Hematopoietic multipotent progenitor cell treated with erythropoietin and hydrocortisone succinate and interleukin-3 and kit ligand, for 4 days (in vitro differentiated cells): ENCODE measurements around the gene PRM2.
A peak's percentile ranks its signal among the peaks of the same experiment; 100 is the strongest.

Experiments used
- DNase-seq: peaks from one replicate; pipeline ENCODE4 v3.0.0-alpha.2; 2015

The PRM2 gene

DNA sequence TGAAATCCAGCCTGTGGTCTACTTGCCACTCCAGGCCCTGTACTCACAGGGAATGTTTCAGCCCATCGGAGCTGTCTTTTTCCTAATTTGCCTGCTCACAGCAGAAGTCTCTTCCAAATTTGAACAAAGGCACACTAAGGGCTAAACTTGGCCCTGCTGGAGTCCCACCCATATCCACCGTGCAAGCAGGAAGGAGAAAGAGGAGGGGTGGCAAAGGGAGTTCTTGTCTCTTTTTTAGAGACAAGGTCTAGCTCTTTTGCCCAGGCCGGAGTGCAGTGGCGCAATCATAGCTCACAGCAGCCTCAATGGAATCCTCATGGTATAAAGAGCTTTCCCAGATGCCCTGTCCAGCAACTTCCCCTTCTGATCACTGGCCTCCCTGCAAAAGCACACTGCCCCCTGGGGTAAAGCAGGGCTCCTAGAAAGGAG is 7.6 kb upstream of the PRM2 start:
- no peak for DNase-seq

DNA sequence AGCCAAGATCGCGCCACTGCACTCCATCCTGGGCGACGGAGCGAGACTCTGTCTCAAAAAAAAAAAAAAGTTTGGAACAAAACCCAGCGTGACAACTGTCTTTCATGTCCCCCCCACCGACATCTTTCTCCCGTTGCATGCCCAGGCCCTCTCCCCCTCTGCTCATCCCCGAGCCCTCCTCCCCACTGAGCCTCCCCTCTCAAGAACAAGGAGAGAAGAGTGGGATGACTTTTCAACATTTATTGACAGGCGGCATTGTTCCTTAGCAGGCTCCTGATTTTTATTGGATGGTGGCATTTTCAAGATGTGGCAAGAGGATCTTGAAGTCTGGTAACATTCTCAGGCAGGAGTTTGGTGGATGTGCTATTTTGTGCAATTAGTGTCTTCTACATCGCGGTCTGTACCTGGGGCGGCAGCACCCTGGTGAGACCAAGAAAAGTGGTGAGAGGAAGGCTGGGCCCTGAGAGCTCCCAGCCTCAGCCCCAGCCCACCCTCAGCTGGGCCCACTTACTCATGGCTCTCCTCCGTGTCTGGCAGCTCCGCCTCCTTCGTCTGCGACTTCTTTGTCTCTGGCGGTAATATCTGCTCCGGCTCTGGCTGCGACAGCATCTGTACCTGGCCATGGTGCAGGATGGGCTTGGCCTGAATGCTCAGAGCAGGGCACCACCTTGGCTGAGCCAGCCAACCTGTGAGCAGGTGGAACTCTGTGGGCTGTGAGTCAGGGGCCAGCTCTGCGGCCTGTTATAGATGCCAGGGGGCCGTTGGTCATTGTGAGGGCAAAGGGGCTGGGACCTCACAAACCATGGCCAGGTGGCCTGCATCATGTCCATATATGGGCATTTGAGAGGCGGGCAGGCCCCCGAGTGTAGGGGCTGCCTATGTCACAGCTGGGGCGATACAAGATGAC is 4.6 kb upstream of the PRM2 start, which contains the start of gene PRM1:
PRM1 (minus strand) TSS at position 715 of the 907 bp plus-strand sequence; CDS start at position 623, 92 bp downstream.
- no peak for DNase-seq

DNA sequence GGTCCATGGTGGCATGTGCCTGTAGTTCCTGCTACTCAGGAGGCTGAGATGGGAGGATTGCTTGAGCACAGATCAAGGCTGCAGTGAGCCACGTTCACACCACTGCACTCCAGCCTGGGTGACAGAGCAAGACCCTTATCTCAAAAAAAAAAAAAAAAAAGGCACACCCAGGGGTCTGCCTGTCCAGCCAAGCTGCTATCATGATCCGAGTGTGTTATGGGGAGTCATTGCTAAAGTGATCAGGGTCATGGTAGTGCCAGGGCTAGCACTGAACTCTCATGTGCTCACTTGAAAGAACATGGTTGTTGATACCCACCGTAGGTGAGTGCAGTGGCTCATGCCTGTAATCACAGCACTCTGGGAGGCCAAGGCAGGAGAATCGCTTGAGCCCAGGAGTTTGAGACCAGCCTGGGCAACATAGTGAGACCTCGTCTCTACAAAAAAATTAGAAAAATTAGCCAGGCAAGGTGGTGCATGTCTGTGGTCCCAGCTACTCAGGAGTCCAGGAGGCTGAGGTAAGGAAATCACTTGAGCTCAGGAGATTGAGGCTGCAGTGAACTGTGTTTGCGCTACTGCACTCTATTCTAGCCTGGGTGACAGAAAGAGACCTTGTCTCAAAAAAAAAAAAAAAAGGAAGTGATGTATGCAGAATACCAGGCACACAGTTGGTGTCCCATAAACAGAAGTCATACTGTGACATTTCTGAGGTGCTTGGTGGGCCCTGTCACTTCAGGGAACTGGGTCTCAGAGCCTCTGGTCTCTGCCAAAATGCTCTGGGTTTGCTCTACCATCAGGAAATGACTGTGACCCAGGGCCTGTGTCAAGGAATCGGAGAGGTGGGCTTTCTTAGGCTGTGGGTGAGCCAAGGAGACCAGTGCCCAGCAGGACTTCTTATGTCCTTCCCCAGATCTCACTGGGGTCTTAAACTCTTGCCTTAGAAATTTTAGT is 2.7 kb upstream of the PRM2 start:
- peak; percentile 51 for DNase-seq

DNA sequence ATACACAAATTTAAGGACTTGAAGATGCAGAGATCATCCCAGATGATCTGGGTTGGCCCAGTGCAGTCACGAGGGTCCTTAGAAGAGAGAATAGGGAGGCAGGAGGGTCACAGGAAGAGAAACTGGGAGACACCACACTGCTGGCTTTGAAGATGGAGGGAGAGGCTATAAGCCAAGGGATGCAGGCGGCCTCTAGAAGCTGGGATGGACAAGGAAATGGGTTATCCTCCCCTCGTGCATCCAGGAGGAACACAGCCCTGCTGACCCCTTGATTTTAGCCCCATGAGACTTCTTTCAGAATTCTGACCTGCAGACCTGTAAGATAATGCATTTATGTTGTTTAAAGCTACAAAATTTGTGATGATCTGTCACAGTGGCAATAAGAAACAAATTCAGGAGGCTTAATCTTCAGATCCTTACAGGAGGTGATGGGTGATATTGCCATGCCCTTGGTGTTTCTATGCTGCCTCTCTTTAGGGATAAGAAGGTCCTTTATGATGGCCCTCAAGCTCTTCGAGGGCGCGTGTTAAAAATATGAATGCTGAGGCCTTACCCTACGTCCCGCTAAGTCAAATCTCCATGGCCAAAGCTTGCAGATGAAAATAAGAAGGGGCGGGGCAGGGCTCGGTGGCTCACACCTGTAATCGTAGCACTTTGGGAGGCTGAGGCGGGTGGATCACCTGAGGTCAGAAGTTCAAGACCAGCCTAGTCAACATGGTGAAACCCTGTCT is 1.5 kb upstream of the PRM2 start:
- no peak for DNase-seq

DNA sequence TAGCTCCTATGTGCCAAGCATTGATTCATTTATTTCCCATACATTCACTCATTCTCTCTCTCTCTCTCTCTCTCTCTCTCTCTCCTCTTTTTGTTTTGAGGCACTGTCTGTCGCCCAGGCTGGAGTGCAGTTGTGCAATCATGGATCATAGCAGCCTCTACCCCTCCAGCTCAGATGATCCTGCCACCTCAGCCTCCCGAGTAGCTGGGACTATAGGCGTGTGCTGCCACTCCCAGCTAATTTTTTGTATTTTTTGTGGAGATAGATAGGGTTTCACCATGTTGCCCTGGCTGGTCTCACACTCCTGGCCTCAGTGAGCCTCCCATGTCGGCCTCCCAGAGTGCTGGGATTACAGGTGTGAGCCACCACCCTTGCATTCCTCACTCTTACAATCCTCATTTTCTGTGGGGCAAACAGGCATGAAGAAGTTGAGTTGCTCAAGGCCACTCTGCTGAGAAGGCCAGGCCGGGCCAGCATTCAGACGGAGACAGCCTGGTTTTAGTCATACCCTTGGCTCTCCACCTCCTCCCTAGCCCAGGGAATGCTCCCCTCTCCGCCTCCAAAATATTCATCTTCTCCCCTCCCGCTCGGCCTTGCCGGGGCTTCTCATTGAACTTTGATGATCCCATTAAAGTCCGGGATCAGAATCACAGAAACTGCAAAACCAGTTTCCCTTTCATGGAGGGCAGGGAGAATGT is 765 bp upstream of the PRM2 start:
- no peak for DNase-seq

DNA sequence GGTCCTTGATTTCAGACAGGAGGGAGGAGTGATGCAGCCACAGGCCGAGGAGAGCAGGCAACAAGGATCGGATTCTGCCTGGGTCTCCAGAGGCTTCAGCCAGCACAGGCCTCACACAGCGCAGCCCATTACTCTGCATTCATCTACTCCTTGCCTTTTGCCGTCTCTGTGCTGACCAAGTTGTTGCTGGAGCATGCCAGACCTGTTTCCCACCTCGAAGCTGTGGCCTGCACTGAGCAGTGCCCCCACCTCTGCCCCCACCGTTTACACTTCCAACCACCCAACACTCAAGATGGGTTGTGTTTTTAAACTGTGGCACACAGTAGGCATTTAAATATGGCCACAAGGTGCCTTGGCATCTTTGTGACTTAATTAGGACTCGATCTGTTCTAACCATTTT is 1.3 kb downstream of the PRM2 start:
- DNase-seq = no peak

DNA sequence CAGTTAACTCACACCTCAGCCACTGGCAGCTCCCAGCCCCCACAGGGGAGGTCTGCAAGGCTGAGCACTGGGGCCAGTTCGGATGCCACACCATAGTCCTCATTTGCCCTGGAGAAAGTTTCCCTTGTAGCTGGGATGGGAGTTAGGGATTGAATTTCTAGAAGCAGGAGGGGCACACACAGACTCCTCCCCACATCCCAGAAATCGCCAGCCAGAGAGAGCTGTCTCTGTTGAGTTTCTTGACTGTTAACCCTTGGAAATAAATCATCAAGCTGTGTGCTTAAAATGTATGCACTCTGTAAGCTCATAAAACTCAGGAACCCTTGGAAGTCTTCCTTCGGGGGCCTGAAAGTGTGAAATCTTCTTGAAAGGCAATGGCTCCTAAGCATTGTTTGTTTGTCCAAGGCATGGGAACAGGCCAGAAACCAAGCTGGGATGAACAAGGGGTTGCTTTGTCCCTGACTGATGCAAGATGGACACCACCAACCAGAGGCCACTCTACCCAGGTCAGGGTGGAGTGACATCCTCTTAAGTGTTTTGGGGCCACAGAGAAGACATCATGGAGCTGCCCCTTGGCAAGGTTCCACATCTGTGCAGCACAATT is 2.5 kb downstream of the PRM2 start:
- no peak for DNase-seq

DNA sequence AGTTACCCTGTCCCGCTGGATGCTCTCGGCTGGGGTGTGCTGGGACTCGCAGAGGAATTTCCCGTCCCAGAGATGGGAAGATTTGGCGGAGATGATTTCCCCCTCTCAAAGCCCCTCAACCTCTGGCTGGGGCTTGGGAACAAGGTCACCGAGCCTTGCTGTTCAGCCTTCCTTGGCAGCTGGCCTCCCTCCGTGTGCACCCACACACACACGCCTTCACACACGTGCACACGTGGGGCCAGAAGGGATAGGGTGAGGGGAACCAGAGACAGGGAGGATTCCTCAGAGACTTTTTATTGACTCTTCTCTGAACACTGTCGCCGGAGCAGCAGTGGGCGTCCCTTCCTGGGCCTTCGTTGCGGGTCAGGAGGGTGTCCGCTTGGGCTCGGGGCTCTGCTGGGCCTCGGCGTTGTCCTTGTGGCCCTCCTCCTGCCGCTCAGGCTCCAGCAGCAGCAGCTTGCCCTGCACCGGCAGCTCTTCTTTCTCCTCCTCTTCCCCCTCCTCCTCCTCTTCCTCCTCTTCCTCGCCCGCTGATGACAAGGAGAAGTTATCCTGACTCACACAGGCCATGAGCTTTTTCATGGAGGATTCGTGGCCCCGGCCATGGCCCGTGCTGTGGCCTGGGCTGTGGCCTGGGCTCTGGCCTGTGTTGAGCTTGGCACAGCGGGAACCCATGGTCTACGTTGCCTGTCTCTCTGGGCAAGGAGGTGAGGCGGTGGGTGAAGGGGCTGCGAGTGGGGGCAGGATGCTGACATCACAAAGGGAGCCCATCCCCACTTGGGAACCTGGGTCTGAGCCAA is 3.2 kb downstream of the PRM2 start, which contains the start of gene PRM3:
PRM3 (minus strand) TSS at position 709 of the 800 bp plus-strand sequence; CDS start at position 675, 34 bp downstream.
- DNase-seq = no peak

DNA sequence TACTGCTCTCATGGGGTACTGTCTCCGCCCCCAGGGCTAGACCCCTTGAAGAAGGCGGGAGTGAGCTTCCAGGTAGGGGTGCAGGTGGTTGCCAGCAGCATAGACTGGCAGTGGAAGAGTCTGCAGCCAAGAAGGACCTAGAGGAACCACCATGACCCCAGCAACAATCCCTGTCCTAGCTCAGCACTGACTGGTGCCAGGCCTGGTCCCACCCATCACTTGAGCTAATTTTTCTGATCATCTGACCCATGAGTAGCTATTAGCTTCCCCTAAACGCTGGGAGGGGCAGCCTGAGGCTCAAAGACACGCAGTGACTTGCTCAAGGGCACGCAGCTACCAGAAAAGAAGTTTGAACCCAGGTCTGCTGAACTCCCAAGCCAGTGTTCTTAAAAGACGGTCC is 3.8 kb downstream of the PRM2 start:
- DNase-seq = no peak

DNA sequence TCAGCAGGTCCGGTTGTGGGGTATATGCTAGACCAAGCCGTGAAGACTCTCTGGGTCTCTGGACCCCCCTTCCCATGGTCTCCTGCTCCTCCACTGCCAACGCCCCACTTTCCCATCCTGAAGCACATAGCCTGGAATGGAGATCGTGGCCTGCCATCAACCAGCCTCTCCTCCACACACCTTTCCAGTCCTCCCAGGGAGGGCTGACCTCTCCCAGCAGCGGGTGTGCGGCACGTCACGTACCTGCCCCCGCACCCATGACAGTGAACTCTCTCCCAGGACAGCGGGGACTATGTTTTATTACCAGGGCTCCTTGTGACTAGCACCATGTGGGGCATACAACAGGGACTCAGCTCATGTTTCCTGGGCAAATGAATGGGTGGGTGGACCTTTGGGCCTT is 4.7 kb downstream of the PRM2 start:
- DNase-seq = no peak

DNA sequence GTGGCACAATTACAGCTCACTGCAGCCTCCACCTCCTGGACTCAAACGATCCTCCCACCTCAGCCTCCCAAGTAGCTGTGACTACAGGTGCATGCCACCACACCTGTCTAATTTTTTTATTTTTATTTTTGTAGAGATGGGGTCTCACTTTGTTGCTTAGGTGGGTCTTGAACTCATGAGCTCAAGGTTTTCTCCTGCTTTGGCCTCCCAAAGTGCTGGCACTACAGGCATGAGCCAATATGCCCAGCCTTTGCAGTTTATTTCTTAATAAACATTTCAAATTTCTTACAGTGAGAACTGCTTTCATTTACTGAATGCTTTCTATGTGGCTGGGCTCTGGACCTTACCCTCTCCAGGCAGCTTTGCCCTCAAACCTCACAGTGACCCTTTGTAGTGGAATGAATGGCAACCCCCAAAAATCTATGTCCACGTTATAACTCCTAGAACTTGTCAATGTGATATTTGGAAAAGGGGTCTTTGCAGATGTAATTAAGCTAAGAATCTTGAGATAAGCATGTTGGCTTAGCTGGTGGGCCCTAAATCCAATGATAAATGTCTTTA is 5.6 kb downstream of the PRM2 start:
- no peak for DNase-seq

DNA sequence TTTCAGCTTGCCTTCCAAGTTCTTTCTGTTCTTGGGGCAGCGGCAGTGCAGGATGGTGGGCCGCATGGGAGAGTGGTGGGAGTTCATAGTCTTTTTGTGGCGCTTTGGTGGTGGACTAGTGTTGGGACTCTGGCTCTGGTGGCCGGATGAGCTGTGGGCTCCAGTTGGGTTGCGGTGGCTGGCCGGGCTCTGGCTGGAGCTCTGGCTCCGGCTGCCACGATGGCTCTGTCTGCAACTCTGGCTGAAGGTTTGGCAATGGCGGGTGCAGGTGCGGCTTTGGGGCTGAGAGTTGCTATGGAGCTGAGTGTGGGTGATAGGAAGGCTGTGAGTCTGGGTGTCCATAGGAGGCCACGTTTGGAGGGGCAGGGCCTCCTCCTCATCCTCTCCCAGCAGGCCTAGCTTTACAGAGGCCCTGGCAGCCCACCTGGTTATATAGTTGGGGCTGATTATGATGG is 7.3 kb downstream of the PRM2 start, which contains the start of gene TNP2:
TNP2 (minus strand) TSS at position 405 of the 455 bp plus-strand sequence; CDS start at position 342, 63 bp downstream.
- no peak for DNase-seq

DNA sequence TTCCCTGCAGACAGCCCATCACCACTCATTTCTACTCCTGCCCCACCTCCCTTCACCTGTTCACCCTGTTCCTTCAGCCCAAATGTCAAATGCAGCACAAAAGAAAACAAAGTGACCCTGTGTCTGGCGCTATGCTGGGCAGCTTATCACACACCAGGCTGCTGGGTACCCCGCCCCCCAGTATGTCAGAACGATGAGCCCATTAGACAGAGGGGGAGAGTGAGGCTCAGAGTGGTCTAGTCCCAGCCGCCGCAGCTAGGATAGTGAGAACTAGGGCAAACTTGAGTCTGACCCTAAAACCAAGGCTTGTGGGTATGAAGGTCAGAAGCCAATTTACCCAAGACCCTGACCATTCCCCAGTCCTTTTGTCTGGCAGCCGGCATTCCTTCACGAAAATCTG is 11.2 kb downstream of the PRM2 start:
- no peak for DNase-seq

DNA sequence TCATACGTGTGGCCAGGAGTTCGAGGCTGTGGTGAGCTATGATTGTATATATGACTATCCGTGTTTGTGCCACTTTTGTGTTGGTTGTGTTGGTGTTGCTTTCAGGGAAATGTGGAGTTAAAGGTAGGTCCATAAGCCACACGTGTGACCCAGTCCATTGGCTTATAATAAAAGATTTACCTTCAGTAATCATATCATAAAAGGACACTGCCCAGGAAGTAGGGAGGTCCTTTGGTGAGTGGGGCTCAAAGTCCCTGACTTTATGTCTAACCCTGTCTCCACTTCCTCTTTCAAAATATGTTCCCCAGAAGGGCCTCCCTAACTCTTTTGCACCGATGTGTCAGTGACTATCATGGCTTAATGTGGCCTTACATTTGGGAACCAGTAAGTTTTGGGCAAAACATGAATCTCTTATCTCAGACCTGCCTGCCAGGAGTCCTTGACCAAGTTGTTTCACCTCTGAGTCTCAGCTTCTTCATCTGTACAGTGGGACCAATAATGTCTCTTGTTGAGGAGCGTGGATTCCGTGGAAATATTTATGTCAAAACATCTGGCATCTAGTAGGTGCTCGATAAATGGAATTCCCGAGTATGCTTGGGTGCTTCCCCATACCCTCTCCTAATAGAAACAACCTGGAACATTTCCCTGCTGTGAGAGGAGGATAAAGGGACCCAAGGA is 12.0 kb downstream of the PRM2 start:
- DNase-seq = peak; percentile 56

DNA sequence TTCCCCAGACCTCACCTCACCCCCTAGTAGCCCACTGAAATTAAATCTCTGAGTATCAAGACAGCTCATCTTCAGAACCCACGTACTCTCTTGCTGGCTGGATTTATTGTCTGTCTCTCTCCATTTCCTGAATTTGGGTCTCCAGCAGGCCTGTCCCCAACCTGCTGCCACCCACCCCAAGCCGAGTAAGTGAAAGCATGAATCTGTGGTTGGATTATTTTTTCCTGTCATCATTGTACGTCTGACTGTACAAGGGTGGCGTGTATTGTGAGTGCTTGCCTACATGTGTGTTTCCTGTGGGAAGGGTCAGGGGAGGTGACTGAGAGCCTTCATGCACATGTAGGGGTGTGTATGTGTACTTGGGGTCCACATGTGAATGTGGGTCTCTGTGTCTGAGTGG is 12.5 kb downstream of the PRM2 start:
- no peak for DNase-seq

DNA sequence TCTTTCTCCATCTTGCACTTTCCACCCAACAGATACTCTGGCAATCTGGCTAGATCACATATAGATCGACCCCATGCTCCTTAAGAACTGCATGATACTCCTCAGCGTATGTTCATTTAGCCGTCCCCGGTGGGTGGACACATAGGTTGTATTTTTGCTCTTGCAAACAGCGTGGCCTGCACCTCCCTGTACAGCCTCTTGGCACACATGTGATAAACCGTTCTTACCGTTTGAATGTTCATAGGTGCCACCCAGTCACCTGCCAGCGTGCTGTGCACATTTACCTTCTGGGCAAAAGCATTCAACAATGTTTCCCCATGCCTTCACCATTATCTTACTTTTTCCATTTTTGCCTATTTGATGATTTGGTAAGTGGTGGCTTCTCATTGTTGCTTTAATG is 13.4 kb downstream of the PRM2 start:
- no peak for DNase-seq

DNA sequence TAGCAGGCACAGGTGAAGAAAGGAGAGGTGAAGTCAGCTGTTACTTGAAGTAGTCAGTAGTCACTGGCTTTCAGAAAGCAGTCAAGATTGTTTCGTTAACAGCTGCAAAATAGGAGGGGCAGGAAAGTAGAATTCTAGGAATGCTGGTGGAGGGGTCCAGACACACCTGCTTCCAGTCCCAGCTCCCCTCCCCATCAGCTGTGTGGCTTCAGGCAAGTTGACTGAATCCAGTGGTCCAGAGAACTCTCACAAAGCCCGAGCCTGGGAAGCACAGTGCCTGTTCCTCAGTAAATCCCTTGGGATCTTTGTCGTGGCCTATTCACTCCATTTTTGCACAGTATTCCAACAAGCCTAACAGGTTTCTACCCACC is 15.7 kb downstream of the PRM2 start:
- DNase-seq = no peak

DNA sequence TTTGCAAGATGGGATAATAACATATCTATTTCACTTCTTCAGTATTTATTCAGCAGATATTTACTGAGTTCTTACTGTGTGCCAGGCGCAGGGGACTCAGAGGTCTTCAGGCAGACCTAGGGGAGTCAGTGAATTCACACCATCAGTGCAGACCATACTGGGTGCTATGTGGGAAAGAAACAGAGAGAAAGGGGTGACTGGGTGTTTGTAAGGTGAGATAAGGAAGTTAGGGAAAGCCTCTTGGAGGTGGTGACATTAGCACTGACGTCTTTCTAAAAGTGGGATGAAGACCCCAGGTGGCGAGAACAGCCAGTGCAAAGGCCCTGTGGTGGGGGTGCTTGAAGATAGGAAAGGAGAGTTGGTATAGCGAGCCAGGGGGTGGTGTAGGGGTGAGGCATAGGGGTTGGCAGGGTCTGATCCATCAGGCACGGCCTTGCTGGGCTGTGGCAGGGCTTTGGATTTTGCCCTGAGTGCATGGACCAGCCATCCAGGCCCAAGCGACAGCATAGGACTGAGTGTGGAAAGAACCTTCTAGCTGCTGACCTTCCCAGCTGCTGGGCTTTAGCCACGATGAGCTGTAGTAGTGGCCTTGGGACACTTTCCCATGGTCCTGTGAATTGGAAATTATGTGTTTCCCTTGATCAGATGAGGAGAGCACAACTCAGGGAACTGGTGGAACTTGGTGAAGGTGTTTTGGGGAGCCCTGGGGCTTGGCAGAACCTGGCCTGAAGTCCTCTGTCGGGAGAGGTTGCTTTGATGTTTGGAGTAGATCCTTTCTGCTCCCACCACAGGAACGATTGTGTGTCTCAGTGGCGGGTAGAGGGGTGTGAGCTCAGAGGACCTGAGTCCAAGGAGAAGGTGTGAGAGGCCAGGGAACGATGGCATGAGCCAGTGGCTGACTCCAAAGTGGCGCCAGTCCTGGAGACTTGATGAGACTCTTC is 16.4 kb downstream of the PRM2 start:
- DNase-seq = no peak
